Spleen (tissue), 13 donors: Measurements from ENCODE around the gene MCOLN2. TPM values are rescaled to one million over a fixed set of nuclear protein-coding genes. Genes with fewer than 3 reads are reported as not detected.
A peak's percentile ranks its signal among the peaks of the same experiment; 100 is the strongest.

ENCODE experiments used
- DNase-seq: peaks from one replicate; pipeline ENCODE4 v3.0.0-alpha.2; 2020
- H3K27ac ChIP-seq, 8 donors: fragments of 200-600 bp; sonication (generic) in 7 of 8; 1 replicate in 4 of 8; 2 replicates in 4 of 8; pipeline versions ENCODE4 v1.5.0 to v1.8.0; 2016 to 2021; ENCODE audit warnings: inconsistent platforms in 4 of 8, mild to moderate bottlenecking in 4 of 8, moderate library complexity in 1 of 8
- H3K27me3 ChIP-seq, 7 donors: fragments of 200-600 bp; sonication (generic) in 6 of 7; replicated peaks in 1 of 7; 1 replicate in 4 of 7; 2 replicates in 3 of 7; pipeline versions ENCODE4 v1.5.0 to v1.8.0; 2016 to 2021; ENCODE audit warnings: inconsistent platforms in 3 of 7, mild to moderate bottlenecking in 1 of 7
- H3K36me3 ChIP-seq, 6 donors: fragments of 200-600 bp; sonication (generic) in 5 of 6; 1 replicate in 4 of 6; 2 replicates in 2 of 6; pipeline versions ENCODE4 v1.5.0 to v1.8.0; 2016 to 2021; ENCODE audit warnings: inconsistent platforms in 2 of 6
- H3K4me1 ChIP-seq, 6 donors: fragments of 200-600 bp; sonication (generic) in 5 of 6; 1 replicate in 3 of 6; 2 replicates in 3 of 6; pipeline versions ENCODE4 v1.5.0 to v1.8.0; 2016 to 2021; ENCODE audit warnings: inconsistent platforms in 3 of 6
- H3K4me3 ChIP-seq, 8 donors: fragments of 200-600 bp; sonication (generic) in 7 of 8; 1 replicate in 4 of 8; 2 replicates in 4 of 8; pipeline versions ENCODE4 v1.5.0 to v1.8.0; 2016 to 2021; ENCODE audit warnings: inconsistent platforms in 4 of 8, mild to moderate bottlenecking in 4 of 8, moderate library complexity in 2 of 8
- H3K9me3 ChIP-seq, 8 donors: fragments of 200-600 bp; sonication (generic) in 7 of 8; 1 replicate in 4 of 8; 2 replicates in 4 of 8; pipeline versions ENCODE4 v1.5.0 to v1.8.0; 2016 to 2021; ENCODE audit warnings: inconsistent platforms in 4 of 8
- CTCF ChIP-seq, 11 experiments: fragments of 200-600 bp in 7 of 11; fragments of 450-650 bp in 4 of 11; sonication (generic) in 4 of 11; IDR thresholded peaks in 8 of 11; conservative IDR thresholded peaks in 3 of 11; 1 replicate in 7 of 11; 2 replicates in 4 of 11; pipeline versions ENCODE4 v1.4.0 to v1.8.0; 2016 to 2021; ENCODE audit warnings: antibody characterized with exemption in 11 of 11, inconsistent platforms in 4 of 11, mild to moderate bottlenecking in 1 of 11
- POLR2A ChIP-seq, 3 donors: fragments of 450-650 bp; IDR thresholded peaks; one replicate each; pipeline ENCODE4 v1.5.1; 2017; ENCODE audit warnings: antibody characterized with exemption in 3 of 3, mild to moderate bottlenecking in 1 of 3
- POLR2AphosphoS5 ChIP-seq, 3 donors: sonication (generic); formaldehyde crosslinking; IDR thresholded peaks; one replicate each; pipeline ENCODE4 v1.5.1; 2017; ENCODE audit warnings: antibody characterized with exemption in 3 of 3
- WGBS, 5 donors: extraction: QIAGEN DNeasy Blood & Tissue Kit in 3 of 5; methylation state at CpG; one replicate each; pipeline versions ENCODE4 v1.1.5 to v1.1.7; 2013 to 2018; 5-methylcytosine and 5-hydroxymethylcytosine counted together
- intact Hi-C: fragments of 100-400 bp; cut with DNase I; formaldehyde crosslinking; loops from one replicate; pipeline ENCODE4 v1.15.0; 2023; ENCODE audit warnings: low total_unique reads
- long read RNA-seq, 2 donors: transcript quantifications; one replicate each; lab custom pipeline, GENCODE V29; 2026
- polyA plus RNA-seq, 3 donors: library from polyadenylated mRNA; stranded (reverse); fragments of 200-250 nt; gene quantifications; one replicate each; pipeline ENCODE4 v1.2.1, GENCODE V29; 2013
- total RNA-seq, 7 donors: library from RNA; depleted of rRNA in 3 of 7; stranded (reverse); fragments of >200 nt in 3 of 7; fragmentation: NEBNext Ultra II Directional in 4 of 7; extraction: Animal tissue kit (Norgen Biotek cat#: 25700) in 4 of 7; gene quantifications; one replicate each; pipeline versions ENCODE4 v1.1.0 to v1.2.1, GENCODE V29; 2016 to 2021
- donor health status: healthy with polysubstance abuse.
- donor health status: DM: no; HTN: no; CAD: no; lungs with moderate emphysema.
- donor health status: DM: no; HTN: no; CAD: no.
- donor health status: Bipolar disorder and iron deficiency.
- donor health status: healthy.
- donor health status: DM: no; HTN: no; CAD: no.
- donor health status: DM: yes; HTN: yes; CAD: no.

Gene MCOLN2
- total RNA-seq (10 to 100 TPM; 13.1 to 24.8 (median 16.6) TPM), polyA plus RNA-seq (10 to 100 TPM; 19.0 to 32.8 (median 27.4) TPM)
- long read RNA-seq, donor 1, partial matches to known transcripts: 0 of 1 reads
- long read RNA-seq, donor 1, other reads (novel, unspliced or antisense): 0 of 1 reads
- long read RNA-seq, donor 2: 0 reads

- H3K27me3 ChIP-seq: peaks cover 0 to 52% (median 19%) of the 10 kb centered on the region in 7 donors
- DNase-seq: peak; percentile 89
- WGBS, 5 donors: 0 to 1% (median 1%) methylated on average over 34 to 87 of the region's 87 CpGs
- H3K4me3 ChIP-seq: peak within 1 kb of the TSS; percentile 51 to 87 (median 71)
- no peaks in the 10 kb centered on the region for H3K36me3 ChIP-seq
- intact Hi-C loops: no loop called here
- H3K4me1 ChIP-seq: peaks cover 12 to 55% (median 31%) of the 10 kb centered on the region in 6 donors
- peak within 1 kb of the TSS in 7 of 8 donors; percentile 10 to 82 (median 66) for H3K27ac ChIP-seq
- TF ChIP-seq CTCF (IDR thresholded peaks at IDR 0.05 in 8 of 11, conservative IDR thresholded peaks at IDR 0.05 in 3 of 11): peak in 2 of 11 experiments; percentile 20 to 24
- TF ChIP-seq POLR2AphosphoS5 (IDR thresholded peaks at IDR 0.05): peak; percentile 46 to 78 (median 70)
- no peak for TF ChIP-seq POLR2A (IDR thresholded peaks at IDR 0.05)
- no peaks in the 10 kb centered on the region for H3K9me3 ChIP-seq
Measured at GRCh38 chr1:84996846-84997666, at the start of gene MCOLN2. TSS of gene MCOLN2 (minus strand) at chr1:84997113. CDS start at chr1:84996872, 241 bp downstream.

- H3K4me3 ChIP-seq: no peak overlapping the region
- DNase-seq: no peak
- H3K9me3 ChIP-seq: no peaks in the 10 kb centered on the region
- peaks cover 3 to 30% (median 15%) of the 10 kb centered on the region in 7 donors for H3K27me3 ChIP-seq
- H3K4me1 ChIP-seq: peaks cover 0 to 5% (median 3%) of the 10 kb centered on the region in 6 donors
- no peak overlapping the region for H3K27ac ChIP-seq
- intact Hi-C loops: no loop called here
- H3K36me3 ChIP-seq: no peaks in the 10 kb centered on the region
- TF ChIP-seq POLR2AphosphoS5 (IDR thresholded peaks at IDR 0.05) (no peak), CTCF (IDR thresholded peaks at IDR 0.05 in 8 of 11, conservative IDR thresholded peaks at IDR 0.05 in 3 of 11) (no peak), POLR2A (IDR thresholded peaks at IDR 0.05) (no peak)
Measured at GRCh38 chr1:85042413-85042812, 45.5 kb upstream of the MCOLN2 start.

- Histone ChIP-seq H3K36me3 (no peaks in the 10 kb centered on the region), H3K27me3 (peaks cover 0 to 24% (median 8%) of the 10 kb centered on the region in 7 donors), H3K27ac (no peak overlapping the region), H3K9me3 (no peaks in the 10 kb centered on the region), H3K4me1 (no peaks in the 10 kb centered on the region), H3K4me3 (no peak overlapping the region)
- intact Hi-C loops: no loop called here
- 89 to 97% (median 94%) methylated on average over 5 of the region's 5 CpGs for WGBS, 5 donors
- DNase-seq: no peak
- TF ChIP-seq POLR2A (IDR thresholded peaks at IDR 0.05): no peak
- no peak for TF ChIP-seq CTCF (IDR thresholded peaks at IDR 0.05 in 8 of 11, conservative IDR thresholded peaks at IDR 0.05 in 3 of 11)
- no peak for TF ChIP-seq POLR2AphosphoS5 (IDR thresholded peaks at IDR 0.05)
Measured at GRCh38 chr1:85041793-85042192, 44.9 kb upstream of the MCOLN2 start.

- 73 to 79% (median 74%) methylated on average over 2 of the region's 2 CpGs for WGBS, 5 donors
- Histone ChIP-seq H3K36me3 (no peaks in the 10 kb centered on the region), H3K27me3 (no peaks in the 10 kb centered on the region), H3K4me1 (no peaks in the 10 kb centered on the region), H3K9me3 (no peaks in the 10 kb centered on the region), H3K4me3 (no peak overlapping the region), H3K27ac (no peak overlapping the region)
- intact Hi-C loops: no loop called here
- no peak for DNase-seq
- no peak for TF ChIP-seq POLR2A (IDR thresholded peaks at IDR 0.05)
- TF ChIP-seq POLR2AphosphoS5 (IDR thresholded peaks at IDR 0.05): no peak
- TF ChIP-seq CTCF (IDR thresholded peaks at IDR 0.05 in 8 of 11, conservative IDR thresholded peaks at IDR 0.05 in 3 of 11): no peak
Measured at GRCh38 chr1:85033221-85033620, 36.3 kb upstream of the MCOLN2 start.
